H9 (cell line): ENCODE measurements around the gene CGB8. TPM values are rescaled to one million over a fixed set of nuclear protein-coding genes. Genes with fewer than 3 reads are reported as not detected.
A peak's percentile ranks its signal among the peaks of the same experiment; 100 is the strongest.

ENCODE experiments used
- DNase-seq: peaks from one replicate; pipeline ENCODE4 v3.0.0-alpha.2; 2017
- H2AFZ ChIP-seq: one replicate; pipeline ENCODE4 v1.6.1; 2013; ENCODE audit warnings: mild to moderate bottlenecking, low read length, control low read depth, moderate library complexity
- H2AK5ac ChIP-seq: 2 replicates; pipeline ENCODE4 v1.6.1; 2013; ENCODE audit warnings: low read length, control low read depth, mixed read lengths; ENCODE audit not compliant: insufficient read length
- H2BK120ac ChIP-seq: one replicate; pipeline ENCODE4 v1.6.1; 2013; ENCODE audit warnings: low read depth, mild to moderate bottlenecking, low read length, control low read depth, inconsistent platforms; ENCODE audit not compliant: poor library complexity, severe bottlenecking
- H2BK12ac ChIP-seq: 2 replicates; pipeline ENCODE4 v1.6.1; 2013; ENCODE audit warnings: low read length, control low read depth, mixed read lengths, low read depth; ENCODE audit not compliant: insufficient read length
- H2BK15ac ChIP-seq: 2 replicates; pipeline ENCODE4 v1.6.1; 2013; ENCODE audit warnings: low read depth, low read length, control low read depth
- H2BK20ac ChIP-seq: one replicate; pipeline ENCODE4 v1.6.1; 2013; ENCODE audit warnings: low read depth, mild to moderate bottlenecking, low read length, control low read depth, inconsistent platforms; ENCODE audit not compliant: poor library complexity, severe bottlenecking
- H2BK5ac ChIP-seq: 2 replicates; pipeline ENCODE4 v1.6.1; 2013; ENCODE audit warnings: low read length, control low read depth, mixed read lengths; ENCODE audit not compliant: insufficient read length
- H3K14ac ChIP-seq: 2 replicates; pipeline ENCODE4 v1.6.1; 2013; ENCODE audit warnings: low read length, control low read depth; ENCODE audit not compliant: insufficient read depth
- H3K18ac ChIP-seq: 2 replicates; pipeline ENCODE4 v1.6.1; 2013; ENCODE audit warnings: low read depth, mild to moderate bottlenecking, mixed read lengths, low read length, control low read depth; ENCODE audit not compliant: insufficient read length
- H3K23ac ChIP-seq: 2 replicates; pipeline ENCODE4 v1.6.1; 2013; ENCODE audit warnings: low read length, control low read depth, mixed read lengths, low read depth; ENCODE audit not compliant: insufficient read length
- H3K23me2 ChIP-seq: 2 replicates; pipeline ENCODE4 v1.6.1; 2013; ENCODE audit warnings: low read depth, mild to moderate bottlenecking, mixed read lengths, low read length, control low read depth; ENCODE audit not compliant: insufficient read length, poor library complexity, severe bottlenecking
- H3K27ac ChIP-seq: 2 replicates; pipeline ENCODE4 v1.5.1; 2013; ENCODE audit warnings: low read length, control low read depth, mixed read lengths, low read depth; ENCODE audit not compliant: insufficient read length
- H3K27me3 ChIP-seq: 2 replicates; pipeline ENCODE4 v1.6.1; 2013; ENCODE audit warnings: low read length, control low read depth, inconsistent platforms; ENCODE audit not compliant: insufficient read depth
- H3K4ac ChIP-seq: 2 replicates; pipeline ENCODE4 v1.6.1; 2013; ENCODE audit warnings: low read depth, mild to moderate bottlenecking, control low read depth, inconsistent platforms, low read length, moderate library complexity
- H3K4me1 ChIP-seq: 2 replicates; pipeline ENCODE4 v1.6.1; 2013; ENCODE audit warnings: low read length, control low read depth, inconsistent platforms; ENCODE audit not compliant: insufficient read depth
- H3K4me2 ChIP-seq: 2 replicates; pipeline ENCODE4 v1.6.1; 2013; ENCODE audit warnings: low read length, control low read depth, mixed read lengths; ENCODE audit not compliant: insufficient read length, insufficient read depth
- H3K56ac ChIP-seq: 2 replicates; pipeline ENCODE4 v1.6.1; 2013; ENCODE audit warnings: low read depth, mild to moderate bottlenecking, mixed read lengths, low read length, control low read depth; ENCODE audit not compliant: insufficient read length
- H3K79me1 ChIP-seq: 2 replicates; pipeline ENCODE4 v1.6.1; 2013; ENCODE audit warnings: low read depth, mild to moderate bottlenecking, moderate library complexity, low read length, control low read depth, inconsistent platforms; ENCODE audit not compliant: insufficient read depth, poor library complexity, severe bottlenecking
- H3K79me2 ChIP-seq: 2 replicates; pipeline ENCODE4 v1.6.1; 2013; ENCODE audit warnings: low read length, control low read depth, inconsistent platforms; ENCODE audit not compliant: insufficient read depth
- H3K9ac ChIP-seq: 2 replicates; pipeline ENCODE4 v1.6.1; 2013; ENCODE audit warnings: low read length, control low read depth, mixed read lengths; ENCODE audit not compliant: insufficient read length; ENCODE audit errors: extremely low read depth
- H3K9me3 ChIP-seq: one replicate; pipeline ENCODE4 v1.6.1; 2013; ENCODE audit warnings: low read depth, low read length, inconsistent platforms; ENCODE audit not compliant: control insufficient read depth
- H3T11ph ChIP-seq: one replicate; pipeline ENCODE4 v1.6.1; 2013; ENCODE audit warnings: mild to moderate bottlenecking, low read length, control low read depth, inconsistent platforms
- H4K20me1 ChIP-seq: one replicate; pipeline ENCODE4 v1.6.1; 2013; ENCODE audit not compliant: control insufficient read depth, insufficient read length, insufficient read depth
- H4K5ac ChIP-seq: 2 replicates; pipeline ENCODE4 v1.6.1; 2013; ENCODE audit warnings: low read depth, mild to moderate bottlenecking, mixed read lengths, low read length, control low read depth; ENCODE audit not compliant: insufficient read length
- H4K8ac ChIP-seq: replicated peaks from 2 replicates; pipeline ENCODE4 v1.6.1; 2013; ENCODE audit warnings: low read length, control low read depth, mixed read lengths, low read depth; ENCODE audit not compliant: insufficient read length
- H4K91ac ChIP-seq: 2 replicates; pipeline ENCODE4 v1.6.1; 2013; ENCODE audit warnings: low read depth, mild to moderate bottlenecking, moderate library complexity, mixed read lengths, low read length, control low read depth; ENCODE audit not compliant: insufficient read length
- H3K27ac Mint-ChIP-seq, 3 experiments: 2 replicates in 2 of 3; 3 replicates in 1 of 3; pipeline ENCODE4 v1.8.0; 2020 to 2021; ENCODE audit warnings: mixed read lengths in 3 of 3, mild to moderate bottlenecking in 1 of 3, moderate library complexity in 1 of 3
- H3K27me3 Mint-ChIP-seq: 2 replicates; pipeline ENCODE4 v1.8.0; 2021; ENCODE audit warnings: low read depth, mild to moderate bottlenecking, moderate library complexity, mixed read lengths
- H3K36me3 Mint-ChIP-seq, 3 experiments: 2 replicates in 2 of 3; 3 replicates in 1 of 3; pipeline ENCODE4 v1.8.0; 2020 to 2021; ENCODE audit warnings: low read depth in 3 of 3, mixed read lengths in 3 of 3; ENCODE audit not compliant: insufficient read depth in 1 of 3
- H3K4me1 Mint-ChIP-seq, 2 experiments: 2 replicates each; pipeline ENCODE4 v1.8.0; 2020; ENCODE audit warnings: mixed read lengths in 2 of 2
- H3K4me3 Mint-ChIP-seq, 2 experiments: 2 replicates in 1 of 2; 3 replicates in 1 of 2; pipeline ENCODE4 v1.8.0; 2020 to 2021; ENCODE audit warnings: mild to moderate bottlenecking in 2 of 2, mixed read lengths in 2 of 2, moderate library complexity in 1 of 2
- H3K9me3 Mint-ChIP-seq, 2 experiments: 2 replicates in 1 of 2; 3 replicates in 1 of 2; pipeline ENCODE4 v1.8.0; 2020; ENCODE audit warnings: mild to moderate bottlenecking in 2 of 2, mixed read lengths in 2 of 2, moderate library complexity in 1 of 2
- CTCF ChIP-seq: fragments of 200-600 bp; sonication (generic); conservative IDR thresholded peaks from 3 replicates; pipeline ENCODE4 v1.8.0; 2021; ENCODE audit warnings: antibody characterized with exemption, mild to moderate bottlenecking
- WGBS: extraction: QIAGEN DNeasy Blood & Tissue Kit; methylation state at CpG from one replicate; pipeline ENCODE4 v1.1.7; 2013; ENCODE audit warnings: missing lambda C conversion rate, low lambda C conversion rate, mixed read lengths; ENCODE audit not compliant: insufficient read length; ENCODE audit errors: extremely low coverage; 5-methylcytosine and 5-hydroxymethylcytosine counted together
- microRNA-seq: library from miRNA; unstranded; fragments of <30 nt; microRNA quantifications from one replicate; pipeline ENCODE4, GENCODE V29; 2020; ENCODE audit warnings: borderline microRNAs expressed
- total RNA-seq: library from RNA; stranded (reverse); gene quantifications from 2 replicates; pipeline ENCODE4 v1.2.1, GENCODE V29; 2021

Gene CGB8
- total RNA-seq, 1 experiment from 2014 or later = not detected

GRCh38 chr19:48997972-48998371, 50.9 kb downstream of the CGB8 start:
- H3K27ac ChIP-seq = no peak overlapping the region
- no peaks in the 10 kb centered on the region for H4K20me1 ChIP-seq
- H3K56ac ChIP-seq = no peak overlapping the region
- H3K9ac ChIP-seq = no peak overlapping the region
- no peaks in the 10 kb centered on the region for H3K27me3 ChIP-seq
- no peaks in the 10 kb centered on the region for H3K4me1 ChIP-seq
- no peak overlapping the region for H2AFZ ChIP-seq
- H3K23ac ChIP-seq = no peak overlapping the region
- no peak overlapping the region for H4K91ac ChIP-seq
- TF ChIP-seq CTCF = peak; percentile 81
- no peak overlapping the region for H3K4ac ChIP-seq
- H3K4me1 Mint-ChIP-seq = peaks cover 24% of the 10 kb centered on the region in 2 experiments
- no peak overlapping the region for H3K4me3 Mint-ChIP-seq
- H2BK12ac ChIP-seq = no peak overlapping the region
- H3K14ac ChIP-seq = no peak overlapping the region
- H3K27ac Mint-ChIP-seq = peak overlapping the region in 1 of 3 experiments; percentile 68; a peak in 1 of 7 replicates
- peaks cover 9% of the 10 kb centered on the region; the same call in 1 of the 2 replicates for H3K79me2 ChIP-seq
- no peaks in the 10 kb centered on the region for H3K9me3 ChIP-seq
- H4K5ac ChIP-seq = no peak overlapping the region
- H3K23me2 ChIP-seq = no peaks in the 10 kb centered on the region
- H3K36me3 Mint-ChIP-seq = peaks cover 5 to 16% (median 7%) of the 10 kb centered on the region in 3 experiments; a peak in 6 of 7 replicates
- no peak overlapping the region for H3T11ph ChIP-seq
- no peaks in the 10 kb centered on the region for H3K79me1 ChIP-seq
- DNase-seq = peak; percentile 86
- H4K8ac ChIP-seq = no peak overlapping the region
- H3K18ac ChIP-seq = no peak overlapping the region
- no peaks in the 10 kb centered on the region for H3K27me3 Mint-ChIP-seq
- H2BK5ac ChIP-seq = no peak overlapping the region
- no peak overlapping the region for H3K4me2 ChIP-seq
- no peak overlapping the region for H2BK20ac ChIP-seq
- no peaks in the 10 kb centered on the region for H3K9me3 Mint-ChIP-seq
- no peak overlapping the region for H2AK5ac ChIP-seq
- WGBS = no CpG with 5 or more reads among the region's 5 CpGs
- no peak overlapping the region for H2BK120ac ChIP-seq
- no peak overlapping the region for H2BK15ac ChIP-seq

Small RNAs within 50 kb of the gene (microRNA-seq; reads per million reads assigned to microRNA genes)
- not detected for gene MIR6798

Other genes with a start within 250 kb of the CGB8 start
- 30.6 and 32.7 TPM in 2 replicates for gene BCAT2, start 238.1 kb downstream of the CGB8 start, total RNA-seq
- gene HSD17B14, start 212.6 kb downstream of the CGB8 start, total RNA-seq = 11.2 and 11.6 TPM in 2 replicates
- 14.3 and 15.3 TPM in 2 replicates for gene PLEKHA4, start 180.5 kb downstream of the CGB8 start, total RNA-seq
- gene PPP1R15A, start 176.7 kb downstream of the CGB8 start, total RNA-seq = 17.2 and 17.5 TPM in 2 replicates
- 0.94 and 1.0 TPM in 2 replicates for gene TULP2, start 150.4 kb downstream of the CGB8 start, total RNA-seq
- gene NUCB1, start 148.8 kb downstream of the CGB8 start, total RNA-seq = 125 and 131 TPM in 2 replicates
- 1.4 and 2.0 TPM in 2 replicates for gene DHDH, start 115.4 kb downstream of the CGB8 start, total RNA-seq
- gene BAX, start 94.2 kb downstream of the CGB8 start, total RNA-seq = 310 and 315 TPM in 2 replicates
- 1,244 and 1,245 TPM in 2 replicates for gene FTL, start 83.8 kb downstream of the CGB8 start, total RNA-seq
- gene GYS1, start 55.8 kb downstream of the CGB8 start, total RNA-seq = 44.3 and 45.6 TPM in 2 replicates
- gene RUVBL2, start 55.2 kb downstream of the CGB8 start, total RNA-seq = 130 and 134 TPM in 2 replicates
- gene LHB, start 32.0 kb downstream of the CGB8 start, total RNA-seq = not detected in 2 replicates
- 0.46 TPM in 1 of 2 replicates, not detected in the other for gene CGB3, start 24.8 kb downstream of the CGB8 start, total RNA-seq
- 0.55 and 0.77 TPM in 2 replicates for gene CGB2, start 17.2 kb downstream of the CGB8 start, total RNA-seq
- not detected in 2 replicates for gene CGB1, start 12.2 kb downstream of the CGB8 start, total RNA-seq
- not detected in 2 replicates for gene CGB5, start 5.3 kb downstream of the CGB8 start, total RNA-seq
- gene CGB7, start 8.6 kb upstream of the CGB8 start, total RNA-seq = 1.2 TPM in 2 replicates
- gene NTF4, start 15.7 kb upstream of the CGB8 start, total RNA-seq = 2.1 and 2.3 TPM in 2 replicates
- 0.04 TPM in 2 replicates for gene KCNA7, start 23.6 kb upstream of the CGB8 start, total RNA-seq
- 292 and 295 TPM in 2 replicates for gene SNRNP70, start 36.3 kb upstream of the CGB8 start, total RNA-seq
- 3.5 and 4.2 TPM in 2 replicates for gene LIN7B, start 65.3 kb upstream of the CGB8 start, total RNA-seq
- 0.72 and 1.1 TPM in 2 replicates for gene C19orf73, start 70.0 kb upstream of the CGB8 start, total RNA-seq
- gene PPFIA3, start 70.4 kb upstream of the CGB8 start, total RNA-seq = 18.8 and 19.1 TPM in 2 replicates
- 1.8 and 1.9 TPM in 2 replicates for gene HRC, start 106.3 kb upstream of the CGB8 start, total RNA-seq
- 6.9 and 7.2 TPM in 2 replicates for gene TRPM4, start 108.7 kb upstream of the CGB8 start, total RNA-seq